H1 (cell line): ENCODE data around the gene PPP1R12A. TPM values are rescaled to one million over a fixed set of nuclear protein-coding genes. Genes with fewer than 3 reads are reported as not detected.

Source experiments
- CBX5 ChIP-seq: fragments of 300-800, 300-1000 bp; sonication (generic); IDR thresholded peaks from 2 replicates; pipeline ENCODE4 v1.7.1; 2016; ENCODE audit warnings: antibody characterized with exemption, low read length, low read depth
- GTF2F1 ChIP-seq: IDR thresholded peaks from 2 replicates; pipeline ENCODE4 v1.6.1; 2012; ENCODE audit warnings: low read depth, low read length, improper control_type of control experiment, borderline replicate concordance
- KDM1A ChIP-seq: fragments of 200-600, 300-600 bp; sonication (generic); IDR thresholded peaks from 2 replicates; pipeline ENCODE4 v1.7.1; 2016; ENCODE audit warnings: mild to moderate bottlenecking, low read length, borderline replicate concordance
- KDM5A ChIP-seq: fragments of 200-600 bp; IDR thresholded peaks from 2 replicates; pipeline ENCODE4 v1.7.1; 2012; ENCODE audit warnings: mild to moderate bottlenecking, low read length, inconsistent platforms, mixed read lengths
- SIN3A ChIP-seq, 2 experiments: IDR thresholded peaks in 1 of 2; conservative IDR thresholded peaks in 1 of 2; 2 replicates each; pipeline ENCODE4 v1.6.1; 2011 to 2012; ENCODE audit warnings: low read length in 2 of 2, improper control_type of control experiment in 1 of 2, low read depth in 1 of 2, mild to moderate bottlenecking in 1 of 2
- SUZ12 ChIP-seq: fragments of 200-600 bp; sonication (generic); IDR thresholded peaks from 2 replicates; pipeline ENCODE4 v1.6.1; 2012; ENCODE audit warnings: mild to moderate bottlenecking, inconsistent platforms, low read length, moderate library complexity, mixed read lengths
- TEAD4 ChIP-seq: IDR thresholded peaks from 2 replicates; pipeline ENCODE4 v1.6.1; 2012; ENCODE audit warnings: low read depth, low read length, inconsistent platforms, mixed read lengths
- USF2 ChIP-seq: IDR thresholded peaks from 2 replicates; pipeline ENCODE4 v1.6.1; 2011; ENCODE audit warnings: low read length, improper control_type of control experiment
- YY1 ChIP-seq: IDR thresholded peaks from 2 replicates; pipeline ENCODE4 v1.6.1; 2011; ENCODE audit warnings: low read depth, mild to moderate bottlenecking, low read length
- polyA plus RNA-seq, 7 experiments: library from polyadenylated mRNA; depleted of rRNA in 3 of 7; stranded (reverse) in 5 of 7; unstranded in 2 of 7; fragments of >200 nt in 5 of 7; fragments of 200-250 nt in 2 of 7; gene quantifications; 1 replicate in 5 of 7; 2 replicates in 1 of 7; 4 replicates in 1 of 7; pipeline versions ENCODE4 v1.2.1 to v1.2.3, GENCODE V29; 2011 to 2013; ENCODE audit warnings: missing spikeins in 2 of 7, mixed read lengths in 2 of 7
- total RNA-seq: library from RNA; stranded (reverse); fragmentation: NEBNext Ultra II Directional; extraction: Animal tissue kit (Norgen Biotek cat#: 25700); gene quantifications from 2 replicates; pipeline ENCODE4 v1.2.1, GENCODE V29; 2021

Gene PPP1R12A
- total and polyA plus RNA-seq, 2 of the 8 experiments (the other 6 are each of a cell fraction or from before 2014, with no cell fraction given): 14.7 to 81.5 TPM

- TF ChIP-seq GTF2F1 (no peak), KDM5A (no peak), SUZ12 (no peak), CBX5 (no peak), KDM1A (no peak), TEAD4 (no peak), SIN3A (conservative IDR thresholded peaks at IDR 0.05 in 1 of 2, IDR thresholded peaks at IDR 0.05 in 1 of 2; ENCODE audit: low read depth in 1 of 2, low read length in 2 of 2) (no peak), YY1 (no peak), USF2 (no peak)
These were observed 87.5 kb downstream of the PPP1R12A start (continued) for GRCh38 chr12:79847417-79847816.
